ENCODE measurements around the gene FOXC2. TPM values are rescaled to one million over a fixed set of nuclear protein-coding genes. Genes with fewer than 3 reads are reported as not detected.
A peak's percentile ranks its signal among the peaks of the same experiment; 100 is the strongest.

The FOXC2 gene
- total and polyA plus RNA-seq, 2 of the 13 experiments (the other 11 are each of a cell fraction or from before 2014, with no cell fraction given) = not detected

GRCh38 chr16:86517652-86518258 is 48.9 kb upstream of the FOXC2 start (continued):
- TF ChIP-seq ZNF674 (CRISPR knock-in tag; IDR thresholded peaks at IDR 0.05; ENCODE audit: low read depth) = no peak
- peak; percentile 30; the same call in 1 of the 2 replicates for TF ChIP-seq ZFY (CRISPR knock-in tag; IDR thresholded peaks at IDR 0.05)
- TF ChIP-seq ADNP (CRISPR knock-in tag; IDR thresholded peaks at IDR 0.05) = no peak
- TF ChIP-seq, protein P1, sequence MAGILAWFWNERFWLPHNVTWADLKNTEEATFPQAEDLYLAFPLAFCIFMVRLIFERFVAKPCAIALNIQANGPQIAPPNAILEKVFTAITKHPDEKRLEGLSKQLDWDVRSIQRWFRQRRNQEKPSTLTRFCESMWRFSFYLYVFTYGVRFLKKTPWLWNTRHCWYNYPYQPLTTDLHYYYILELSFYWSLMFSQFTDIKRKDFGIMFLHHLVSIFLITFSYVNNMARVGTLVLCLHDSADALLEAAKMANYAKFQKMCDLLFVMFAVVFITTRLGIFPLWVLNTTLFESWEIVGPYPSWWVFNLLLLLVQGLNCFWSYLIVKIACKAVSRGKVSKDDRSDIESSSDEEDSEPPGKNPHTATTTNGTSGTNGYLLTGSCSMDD (CRISPR knock-in tag; IDR thresholded peaks at IDR 0.05) = no peak
- TF ChIP-seq MEIS1 (CRISPR knock-in tag; IDR thresholded peaks at IDR 0.05; ENCODE audit: borderline replicate concordance) = 0 out of 2 replicates have a peak, but pooled peaks have one; percentile 22
- no peak for TF ChIP-seq HDAC1 (CRISPR knock-in tag; IDR thresholded peaks at IDR 0.05)
- no peak for TF ChIP-seq TCF7L2 (IDR thresholded peaks at IDR 0.05; ENCODE audit: low read depth, low read length)
- TF ChIP-seq TEAD2 (CRISPR knock-in tag; IDR thresholded peaks at IDR 0.05) = no peak
- peak; percentile 85 for TF ChIP-seq XRCC5 (optimal IDR thresholded peaks at IDR 0.05; ENCODE audit: low read length)
- peak; percentile 26; the same call in 1 of the 2 replicates for TF ChIP-seq BHLHE40 (IDR thresholded peaks at IDR 0.05; ENCODE audit: low read length)
- 0 out of 2 replicates have a peak, but pooled peaks have one; percentile 19 for TF ChIP-seq ARID5B (CRISPR knock-in tag; IDR thresholded peaks at IDR 0.05)
- no peak for TF ChIP-seq HDAC2 (CRISPR knock-in tag; IDR thresholded peaks at IDR 0.05)
- TF ChIP-seq ATF7 (IDR thresholded peaks at IDR 0.05) = no peak
- no peak for TF ChIP-seq ATF7 (CRISPR knock-in tag; IDR thresholded peaks at IDR 0.05)
- TF ChIP-seq TBP (CRISPR knock-in tag; IDR thresholded peaks at IDR 0.05) = no peak
- no peak for TF ChIP-seq NCOA2 (CRISPR knock-in tag; IDR thresholded peaks at IDR 0.05)
- peak; percentile 72; the same call in 1 of the 2 replicates for TF ChIP-seq TFAP4 (IDR thresholded peaks at IDR 0.05; ENCODE audit: borderline replicate concordance, low read depth)
- no peak for TF ChIP-seq EEA1 (CRISPR knock-in tag; IDR thresholded peaks at IDR 0.05; ENCODE audit: borderline replicate concordance)
- TF ChIP-seq ZNF264 (CRISPR knock-in tag; IDR thresholded peaks at IDR 0.05) = no peak
- peak; percentile 49 for TF ChIP-seq ZNF687 (CRISPR knock-in tag; IDR thresholded peaks at IDR 0.05)
- TF ChIP-seq JDP2 (CRISPR knock-in tag; IDR thresholded peaks at IDR 0.05; ENCODE audit: borderline replicate concordance) = no peak
- peak; percentile 37; the same call in 1 of the 2 replicates for TF ChIP-seq FOXO1 (CRISPR knock-in tag; IDR thresholded peaks at IDR 0.05)
